Psoas muscle (tissue), 8 donors: Measurements from ENCODE around the gene FUCA1. TPM values are rescaled to one million over a fixed set of nuclear protein-coding genes. Genes with fewer than 3 reads are reported as not detected.
"Not testable (repeated sequence)": the region's sequence is repeated elsewhere in the genome, so short reads cannot be mapped to it uniquely, and the experiment has no call there.

Experiments used
- ATAC-seq, 4 donors: fragments of 200-7000 bp; cut with Tn5 transposase; one replicate each; pipeline ENCODE4 v1.9.1; 2020; ENCODE audit warnings: moderate library complexity in 3 of 4, mild to moderate bottlenecking in 2 of 4
- DNase-seq, 2 donors: peaks; one replicate each; pipeline ENCODE4 v3.0.0-alpha.2; 2020
- H3K27ac ChIP-seq: fragments of 200-600 bp; one replicate; pipeline ENCODE4 v1.8.0; 2022
- H3K27me3 ChIP-seq, 3 donors: fragments of 200-600 bp in 1 of 3; one replicate each; pipeline versions ENCODE4 v1.6.1 to v1.8.0; 2013 to 2022; ENCODE audit warnings: low read length in 2 of 3, mild to moderate bottlenecking in 2 of 3, moderate library complexity in 1 of 3; ENCODE audit not compliant: insufficient read depth in 3 of 3
- H3K36me3 ChIP-seq, 2 donors: fragments of 200-600 bp in 1 of 2; one replicate each; pipeline versions ENCODE4 v1.6.1 to v1.8.0; 2013 to 2022; ENCODE audit warnings: low read depth in 1 of 2, mild to moderate bottlenecking in 1 of 2, moderate library complexity in 1 of 2; ENCODE audit not compliant: insufficient read depth in 1 of 2
- H3K4me1 ChIP-seq: fragments of 200-600 bp; one replicate; pipeline ENCODE4 v1.8.0; 2022
- H3K4me3 ChIP-seq: fragments of 200-600 bp; one replicate; pipeline ENCODE4 v1.8.0; 2022; ENCODE audit warnings: mild to moderate bottlenecking
- H3K9me3 ChIP-seq: fragments of 200-600 bp; one replicate; pipeline ENCODE4 v1.8.0; 2022
- WGBS, 3 donors: extraction: QIAGEN DNeasy Blood & Tissue Kit; methylation state at CpG; one replicate each; pipeline versions ENCODE4 v1.1.6 to v1.1.7; 2013; 5-methylcytosine and 5-hydroxymethylcytosine counted together
- intact Hi-C, 2 donors: fragments of 100-400 bp; cut with DNase I; formaldehyde crosslinking; loops; one replicate each; pipeline versions ENCODE4 v1.11.0 to v1.14.2; 2022
- polyA plus RNA-seq, 3 donors: library from polyadenylated mRNA; stranded (reverse); fragments of 200-250 nt; gene quantifications; one replicate each; pipeline ENCODE4 v1.2.3, GENCODE V29; 2013
- total RNA-seq, 4 donors: library from RNA; stranded (reverse); fragmentation: NEBNext Ultra II Directional in 2 of 4; extraction: Animal tissue kit (Norgen Biotek cat#: 25700) in 2 of 4; gene quantifications; one replicate each; pipeline versions ENCODE4 v1.2.1 to v1.2.4, GENCODE V29; 2021 to 2023
- TF ChIP-seq, protein P1 (sequence below): fragments of 200-600 bp; IDR thresholded peaks from one replicate; pipeline ENCODE4 v1.8.0; 2022; ENCODE audit warnings: antibody characterized with exemption
- donor health status: healthy with polysubstance abuse.
- donor health status: DM: no; HTN: no; CAD: no; lungs with moderate emphysema.
- donor health status: Bipolar disorder and iron deficiency.
- donor health status: healthy.
- donor health status: DM: yes; HTN: yes; CAD: no.
- donor health status: DM: no; HTN: no; CAD: no.
- donor health status: DM: no; HTN: no; CAD: no.
- donor health status: DM: yes; HTN: yes; CAD: no.

FUCA1 gene
- total and polyA plus RNA-seq, 7 donors, result 5.9 to 17.3 (median 9.2) TPM

DNA sequence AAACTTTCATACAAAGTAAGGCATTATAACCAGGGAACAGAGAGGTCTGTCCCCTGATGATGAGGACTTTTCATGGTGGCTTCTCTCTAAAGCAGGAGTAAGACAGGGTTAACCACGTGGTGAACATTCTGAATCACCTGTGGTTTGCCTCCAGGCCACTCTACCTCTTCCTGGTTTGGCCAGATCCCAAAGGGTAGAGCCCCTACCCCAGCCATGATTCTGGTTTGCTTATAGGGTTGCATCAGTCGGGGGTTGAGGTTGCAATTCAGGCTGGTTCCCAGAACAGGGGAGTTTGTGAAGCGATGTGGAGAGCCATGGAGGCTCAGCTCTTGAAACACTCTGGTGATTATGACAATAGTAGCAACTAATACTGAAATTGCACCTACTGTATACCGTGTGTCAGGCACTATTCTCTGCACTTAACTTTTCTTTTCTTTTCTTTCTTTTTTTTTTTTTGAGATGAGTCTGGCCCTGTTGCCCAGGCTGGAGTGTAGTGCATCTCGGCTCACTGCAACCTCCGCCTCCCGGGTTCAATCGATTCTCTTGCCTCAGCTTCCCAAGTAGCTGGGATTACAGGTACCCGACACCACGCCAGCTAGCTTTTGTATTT lies 36.8 kb upstream of the FUCA1 start:
- H3K4me1 ChIP-seq, result no peaks in the 10 kb centered on the region
- intact Hi-C loops, result no loop called here
- no peak for DNase-seq
- ATAC-seq, result no peak
- H3K9me3 ChIP-seq, result no peaks in the 10 kb centered on the region
- no peaks in the 10 kb centered on the region for H3K36me3 ChIP-seq
- no peak overlapping the region for H3K4me3 ChIP-seq
- TF ChIP-seq, protein P1, sequence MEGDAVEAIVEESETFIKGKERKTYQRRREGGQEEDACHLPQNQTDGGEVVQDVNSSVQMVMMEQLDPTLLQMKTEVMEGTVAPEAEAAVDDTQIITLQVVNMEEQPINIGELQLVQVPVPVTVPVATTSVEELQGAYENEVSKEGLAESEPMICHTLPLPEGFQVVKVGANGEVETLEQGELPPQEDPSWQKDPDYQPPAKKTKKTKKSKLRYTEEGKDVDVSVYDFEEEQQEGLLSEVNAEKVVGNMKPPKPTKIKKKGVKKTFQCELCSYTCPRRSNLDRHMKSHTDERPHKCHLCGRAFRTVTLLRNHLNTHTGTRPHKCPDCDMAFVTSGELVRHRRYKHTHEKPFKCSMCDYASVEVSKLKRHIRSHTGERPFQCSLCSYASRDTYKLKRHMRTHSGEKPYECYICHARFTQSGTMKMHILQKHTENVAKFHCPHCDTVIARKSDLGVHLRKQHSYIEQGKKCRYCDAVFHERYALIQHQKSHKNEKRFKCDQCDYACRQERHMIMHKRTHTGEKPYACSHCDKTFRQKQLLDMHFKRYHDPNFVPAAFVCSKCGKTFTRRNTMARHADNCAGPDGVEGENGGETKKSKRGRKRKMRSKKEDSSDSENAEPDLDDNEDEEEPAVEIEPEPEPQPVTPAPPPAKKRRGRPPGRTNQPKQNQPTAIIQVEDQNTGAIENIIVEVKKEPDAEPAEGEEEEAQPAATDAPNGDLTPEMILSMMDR, result no peak
- peaks cover 0 to 26% (median 16%) of the 10 kb centered on the region in 3 donors for H3K27me3 ChIP-seq
- no peak overlapping the region for H3K27ac ChIP-seq
- WGBS, 3 donors, result 82 to 89% (median 86%) methylated on average over 10 of the region's 10 CpGs

DNA sequence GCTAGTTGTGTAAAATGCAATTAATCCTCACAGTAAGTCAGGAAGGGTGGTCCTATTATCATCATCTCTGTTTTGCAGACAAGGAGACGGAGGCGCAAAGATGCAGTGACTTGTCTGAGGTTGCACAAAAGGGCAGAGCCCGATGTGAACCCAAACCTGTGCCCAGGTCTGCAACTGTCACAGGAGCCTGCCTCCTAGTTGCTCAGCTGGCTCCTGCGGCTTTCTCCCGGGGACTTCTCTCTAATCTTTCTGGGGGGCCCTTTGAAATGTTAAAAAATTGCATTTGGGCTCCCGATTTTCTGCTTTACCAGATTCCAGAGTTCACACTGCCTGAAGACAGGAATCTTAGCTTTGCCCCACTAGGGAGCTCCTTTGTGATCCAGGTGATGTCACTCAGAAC lies 35.7 kb upstream of the FUCA1 start:
- no peak overlapping the region for H3K27ac ChIP-seq
- TF ChIP-seq, protein P1, result no peak
- H3K4me1 ChIP-seq, result no peaks in the 10 kb centered on the region
- H3K4me3 ChIP-seq, result no peak overlapping the region
- intact Hi-C loops, result no loop called here
- H3K27me3 ChIP-seq, result peaks cover 0 to 26% (median 16%) of the 10 kb centered on the region in 3 donors
- H3K9me3 ChIP-seq, result no peaks in the 10 kb centered on the region
- ATAC-seq (no peak), DNase-seq (no peak)
- WGBS, 3 donors, result 69 to 71% (median 71%) methylated on average over 6 of the region's 6 CpGs
- no peaks in the 10 kb centered on the region for H3K36me3 ChIP-seq

DNA sequence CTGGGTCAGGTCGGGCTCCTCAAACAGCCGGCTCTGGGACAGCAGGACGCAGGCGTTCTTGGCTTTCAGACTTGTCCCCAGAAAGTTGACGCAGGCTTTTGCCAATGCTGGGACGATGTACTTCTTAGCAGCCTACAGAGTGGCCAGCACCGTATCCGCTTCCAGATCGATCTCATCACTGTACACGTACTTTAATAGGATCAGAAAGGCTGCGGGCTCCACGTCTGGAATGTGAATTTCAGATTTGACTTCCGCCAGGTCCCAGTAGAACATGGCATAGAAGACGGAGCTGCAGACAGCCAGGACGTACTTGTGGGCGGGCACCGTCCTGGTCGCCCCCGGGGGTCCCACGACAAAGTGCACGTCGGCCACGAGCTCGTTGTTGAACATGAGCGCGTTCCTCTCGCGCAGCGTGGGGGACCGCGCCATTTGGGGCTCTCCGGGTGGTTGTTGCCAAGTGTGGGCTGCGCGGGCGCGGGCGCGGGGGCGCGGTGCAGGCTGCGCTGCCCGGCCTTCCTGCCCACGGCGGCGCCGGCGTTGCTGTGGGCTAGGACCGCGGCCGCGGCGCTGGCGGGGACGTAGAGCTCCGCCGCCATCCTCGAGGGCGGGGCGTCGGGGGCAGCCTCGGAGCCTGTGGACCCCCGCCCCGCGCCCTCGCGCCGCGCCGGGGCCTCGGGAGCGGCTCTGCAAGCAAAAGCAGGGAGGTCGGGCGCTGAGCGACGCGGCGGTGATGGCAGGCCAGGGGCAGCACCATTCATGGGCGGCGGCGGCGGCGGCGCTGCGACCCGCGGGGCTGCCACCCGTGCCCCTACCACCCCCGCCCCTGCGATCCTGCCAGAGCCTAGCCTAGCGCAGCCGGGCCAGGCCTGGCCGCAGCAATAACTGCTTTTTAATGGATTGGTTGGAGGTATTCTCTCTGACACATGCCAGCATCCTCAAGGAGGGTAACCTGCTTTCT lies 34.5 kb upstream of the FUCA1 start:
- Histone ChIP-seq H3K4me3 (peak overlapping the region; percentile 58), H3K4me1 (no peaks in the 10 kb centered on the region), H3K27me3 (peaks cover 0 to 26% (median 14%) of the 10 kb centered on the region in 3 donors), H3K27ac (no peak overlapping the region), H3K9me3 (no peaks in the 10 kb centered on the region), H3K36me3 (no peaks in the 10 kb centered on the region)
- 11 to 18% (median 14%) methylated on average over 70 to 92 of the region's 92 CpGs for WGBS, 3 donors
- DNase-seq (peak in 1 of 2 donors; percentile 51), ATAC-seq (peak in 1 of 4 donors; percentile 49)
- intact Hi-C loops, result no loop called here
- TF ChIP-seq, protein P1, result no peak

DNA sequence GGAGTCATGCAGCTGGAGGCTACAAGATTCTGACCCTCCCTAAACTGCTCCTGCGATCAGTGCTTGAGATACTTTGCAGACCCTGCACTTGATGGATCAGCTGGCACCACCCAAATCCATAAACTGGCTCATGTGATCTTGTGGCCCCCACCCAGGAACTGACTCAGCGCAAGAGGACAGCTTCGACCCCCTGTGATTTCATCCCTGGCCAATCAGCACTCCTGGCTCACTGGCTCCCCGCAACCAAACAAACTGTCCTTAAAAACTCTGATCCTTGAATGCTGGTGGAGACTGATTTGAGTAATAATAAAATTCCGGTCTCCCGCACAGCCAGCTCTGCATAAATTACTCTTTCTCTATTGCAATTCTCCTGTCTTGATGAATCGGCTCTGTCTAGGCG lies 31.9 kb upstream of the FUCA1 start:
- H3K9me3 ChIP-seq, ATAC-seq, H3K36me3 ChIP-seq, H3K4me1 ChIP-seq, H3K4me3 ChIP-seq, DNase-seq, H3K27ac ChIP-seq, intact Hi-C loops: not testable (repeated sequence)
- WGBS, 3 donors, result 49 to 63% (median 54%) methylated on average over 8 of the region's 8 CpGs
- H3K27me3 ChIP-seq, result peaks cover 0 to 23% (median 9%) of the 10 kb centered on the region in 3 donors

DNA sequence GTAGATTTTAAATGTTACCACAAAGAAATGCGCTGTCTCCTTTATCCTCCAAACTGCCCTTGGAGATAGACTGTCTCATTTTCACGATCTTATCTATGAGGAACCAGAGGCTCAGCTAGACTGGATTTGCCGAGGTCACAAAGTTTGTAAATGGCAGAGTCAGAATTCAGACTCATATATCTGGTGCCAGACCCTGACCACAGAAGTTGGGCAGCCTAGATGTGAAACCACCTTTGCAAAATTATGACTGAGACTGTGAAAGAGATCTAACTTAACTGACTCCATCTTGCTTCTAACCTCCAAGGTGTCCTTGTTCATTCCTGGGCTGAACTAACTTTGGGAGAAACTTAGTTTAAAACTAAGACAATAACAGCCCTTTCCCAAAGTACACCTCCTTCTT lies 31.0 kb upstream of the FUCA1 start:
- 78 to 86% (median 82%) methylated on average over 3 of the region's 3 CpGs for WGBS, 3 donors
- Histone ChIP-seq H3K36me3 (no peaks in the 10 kb centered on the region), H3K27me3 (peaks cover 0 to 15% (median 2%) of the 10 kb centered on the region in 3 donors), H3K9me3 (no peaks in the 10 kb centered on the region), H3K27ac (no peak overlapping the region), H3K4me1 (no peaks in the 10 kb centered on the region), H3K4me3 (no peak overlapping the region)
- ATAC-seq (no peak), DNase-seq (no peak)
- intact Hi-C loops, result no loop called here
- TF ChIP-seq, protein P1, result no peak
